Measurements from ENCODE around the gene RCAN2. TPM values are rescaled to one million over a fixed set of nuclear protein-coding genes. Genes with fewer than 3 reads are reported as not detected.
"Not testable (repeated sequence)": the region's sequence is repeated elsewhere in the genome, so short reads cannot be mapped to it uniquely, and the experiment has no call there.

RCAN2 gene
- total RNA-seq, 1 donor from 2014 or later: 3.6 TPM

DNA sequence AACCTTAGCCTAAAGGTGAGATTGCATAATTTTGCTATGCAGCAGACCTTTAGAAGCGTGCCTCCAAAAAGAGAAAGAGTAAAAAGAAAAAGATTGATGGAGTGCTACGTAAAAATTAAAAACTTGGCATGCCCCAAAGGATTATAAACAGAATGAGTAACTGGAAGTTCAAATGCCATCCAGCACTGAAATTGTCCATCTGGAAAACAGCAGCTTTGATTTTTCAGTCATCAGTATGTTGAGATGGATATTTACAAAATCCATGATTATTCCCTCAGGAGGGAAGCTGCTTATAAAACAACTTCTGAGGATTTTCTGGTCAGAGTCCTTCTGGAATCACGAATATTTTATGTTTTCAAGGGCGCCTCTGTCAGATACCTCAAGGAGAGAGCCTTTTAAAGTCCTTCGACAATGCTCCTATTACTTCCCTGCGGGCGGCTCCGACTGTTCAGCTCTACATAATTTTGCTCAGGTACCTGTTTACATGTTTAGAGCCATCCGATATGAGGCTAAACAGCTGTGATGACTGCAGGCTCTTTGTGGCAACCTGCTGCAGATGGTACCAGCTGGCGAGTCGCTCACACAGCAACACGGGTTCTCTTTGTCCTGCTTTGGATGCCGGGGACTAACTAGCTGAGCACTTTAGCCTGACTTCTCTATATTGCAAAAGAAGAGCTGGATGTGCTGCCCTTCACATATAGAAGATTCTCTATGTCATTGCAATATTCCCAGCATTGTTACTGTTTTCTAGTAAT, 83.3 kb downstream of the RCAN2 start:
- TF ChIP-seq, protein P1, sequence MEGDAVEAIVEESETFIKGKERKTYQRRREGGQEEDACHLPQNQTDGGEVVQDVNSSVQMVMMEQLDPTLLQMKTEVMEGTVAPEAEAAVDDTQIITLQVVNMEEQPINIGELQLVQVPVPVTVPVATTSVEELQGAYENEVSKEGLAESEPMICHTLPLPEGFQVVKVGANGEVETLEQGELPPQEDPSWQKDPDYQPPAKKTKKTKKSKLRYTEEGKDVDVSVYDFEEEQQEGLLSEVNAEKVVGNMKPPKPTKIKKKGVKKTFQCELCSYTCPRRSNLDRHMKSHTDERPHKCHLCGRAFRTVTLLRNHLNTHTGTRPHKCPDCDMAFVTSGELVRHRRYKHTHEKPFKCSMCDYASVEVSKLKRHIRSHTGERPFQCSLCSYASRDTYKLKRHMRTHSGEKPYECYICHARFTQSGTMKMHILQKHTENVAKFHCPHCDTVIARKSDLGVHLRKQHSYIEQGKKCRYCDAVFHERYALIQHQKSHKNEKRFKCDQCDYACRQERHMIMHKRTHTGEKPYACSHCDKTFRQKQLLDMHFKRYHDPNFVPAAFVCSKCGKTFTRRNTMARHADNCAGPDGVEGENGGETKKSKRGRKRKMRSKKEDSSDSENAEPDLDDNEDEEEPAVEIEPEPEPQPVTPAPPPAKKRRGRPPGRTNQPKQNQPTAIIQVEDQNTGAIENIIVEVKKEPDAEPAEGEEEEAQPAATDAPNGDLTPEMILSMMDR (conservative IDR thresholded peaks at IDR 0.05): no peak
- H3K27ac Mint-ChIP-seq (ENCODE audit: unreplicated experiment): no peak overlapping the region
- H3K4me3 Mint-ChIP-seq: no peak overlapping the region
- no peaks in the 10 kb centered on the region for H3K27me3 Mint-ChIP-seq (ENCODE audit: low read depth)
- DNase-seq (ENCODE audit: low read depth, low spot score): no peak
- no peaks in the 10 kb centered on the region for H3K36me3 Mint-ChIP-seq (ENCODE audit: low read depth)
- no peaks in the 10 kb centered on the region for H3K9me3 Mint-ChIP-seq
- no peaks in the 10 kb centered on the region for H3K4me1 Mint-ChIP-seq

DNA sequence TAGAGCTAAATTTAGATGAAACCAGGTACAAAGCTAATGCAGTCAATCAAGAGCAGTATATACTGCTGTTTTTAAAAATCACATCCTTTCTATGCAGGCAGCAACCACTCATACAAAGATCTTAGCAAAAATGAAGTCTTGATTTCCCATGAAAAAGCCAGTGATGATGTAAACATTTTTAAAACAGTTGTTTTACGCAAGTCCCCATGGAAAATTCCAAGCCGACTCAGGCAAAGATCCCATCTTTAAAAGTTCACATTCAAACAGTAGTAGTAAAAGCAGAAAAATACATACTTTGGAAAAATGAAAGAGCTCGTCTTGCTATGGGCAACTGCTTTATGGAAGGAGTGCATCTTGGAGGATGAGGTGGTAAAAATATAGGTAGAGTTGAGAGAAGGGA, 84.0 kb downstream of the RCAN2 start:
- TF ChIP-seq, protein P1 (conservative IDR thresholded peaks at IDR 0.05): no peak
- Mint-ChIP-seq H3K4me1 (no peaks in the 10 kb centered on the region), H3K27ac (ENCODE audit: unreplicated experiment) (no peak overlapping the region), H3K4me3 (no peak overlapping the region), H3K36me3 (ENCODE audit: low read depth) (no peaks in the 10 kb centered on the region), H3K9me3 (no peaks in the 10 kb centered on the region), H3K27me3 (ENCODE audit: low read depth) (no peaks in the 10 kb centered on the region)
- no peak for DNase-seq (ENCODE audit: low read depth, low spot score)

DNA sequence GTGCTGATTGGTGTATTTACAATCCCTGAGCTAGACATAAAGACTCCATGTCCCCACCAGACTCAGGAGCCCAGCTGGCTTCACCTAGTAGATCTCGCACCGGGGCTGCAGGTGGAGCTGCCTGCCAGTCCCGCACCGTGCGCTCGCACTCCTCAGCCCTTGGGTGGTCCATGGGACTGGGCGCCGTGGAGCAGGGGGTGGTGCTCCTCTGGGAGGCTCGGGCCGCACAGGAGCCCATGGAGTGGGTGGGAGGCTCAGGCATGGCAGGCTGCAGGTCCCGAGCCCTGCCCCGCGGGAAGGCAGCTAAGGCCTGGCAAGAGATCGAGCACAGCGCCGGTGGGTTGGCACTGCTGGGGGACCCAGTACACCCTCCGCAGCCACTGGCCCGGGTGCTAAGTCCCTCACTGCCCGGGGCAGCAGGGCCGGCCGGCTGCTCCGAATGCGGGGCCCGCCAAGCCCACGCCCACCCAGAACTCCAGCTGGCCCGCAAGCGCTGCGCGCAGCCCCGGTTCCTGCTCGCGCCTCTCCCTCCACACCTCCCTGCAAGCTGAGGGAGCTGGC, 85.5 kb downstream of the RCAN2 start:
- not testable (repeated sequence) for DNase-seq (ENCODE audit: low read depth, low spot score); H3K27me3 Mint-ChIP-seq (ENCODE audit: low read depth); H3K27ac Mint-ChIP-seq (ENCODE audit: unreplicated experiment); H3K36me3 Mint-ChIP-seq (ENCODE audit: low read depth); H3K4me1 Mint-ChIP-seq; H3K4me3 Mint-ChIP-seq; H3K9me3 Mint-ChIP-seq

DNA sequence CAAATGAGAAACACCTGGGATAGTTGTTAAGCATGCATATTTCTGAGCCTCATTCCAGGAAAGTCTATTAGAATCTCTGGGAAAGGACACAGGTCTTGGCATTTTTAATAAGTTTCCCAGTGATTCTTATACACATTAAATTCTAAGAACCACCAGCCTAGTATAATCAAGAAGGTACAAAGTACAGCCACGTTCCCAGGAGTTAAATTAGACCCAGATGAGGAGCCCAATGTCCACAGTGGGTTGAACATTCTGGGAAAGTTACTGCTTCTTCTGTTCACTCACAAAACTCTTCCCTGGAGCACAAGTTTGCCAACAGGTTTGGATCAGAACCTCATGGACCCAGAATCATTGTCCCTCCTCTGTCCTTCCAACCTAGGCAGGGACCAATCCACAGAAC, 90.4 kb downstream of the RCAN2 start:
- no peaks in the 10 kb centered on the region for H3K27me3 Mint-ChIP-seq (ENCODE audit: low read depth)
- TF ChIP-seq, protein P1 (conservative IDR thresholded peaks at IDR 0.05): no peak
- H3K4me3 Mint-ChIP-seq: no peak overlapping the region
- H3K36me3 Mint-ChIP-seq (ENCODE audit: low read depth): no peaks in the 10 kb centered on the region
- H3K27ac Mint-ChIP-seq (ENCODE audit: unreplicated experiment): no peak overlapping the region
- no peaks in the 10 kb centered on the region for H3K4me1 Mint-ChIP-seq
- no peak for DNase-seq (ENCODE audit: low read depth, low spot score)
- no peaks in the 10 kb centered on the region for H3K9me3 Mint-ChIP-seq

DNA sequence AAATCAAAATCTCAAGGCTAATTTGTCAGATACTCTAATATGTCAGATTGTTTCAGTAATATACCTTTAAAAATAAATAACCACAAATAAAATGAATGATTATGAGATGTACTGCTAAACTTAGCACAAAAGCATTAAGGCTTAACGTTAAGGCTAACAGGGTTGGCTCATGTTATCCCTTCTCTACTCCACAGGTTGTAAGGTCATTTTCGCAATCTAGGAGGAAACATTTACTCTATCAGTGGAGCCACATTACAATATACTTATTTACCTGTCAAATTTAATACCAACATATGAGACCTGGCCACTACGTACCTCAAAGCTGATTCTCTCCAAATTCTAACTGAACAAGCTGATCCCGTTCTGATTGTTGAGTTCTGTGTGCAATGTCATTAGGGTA, 95.7 kb downstream of the RCAN2 start:
- H3K4me1 Mint-ChIP-seq: no peaks in the 10 kb centered on the region

DNA sequence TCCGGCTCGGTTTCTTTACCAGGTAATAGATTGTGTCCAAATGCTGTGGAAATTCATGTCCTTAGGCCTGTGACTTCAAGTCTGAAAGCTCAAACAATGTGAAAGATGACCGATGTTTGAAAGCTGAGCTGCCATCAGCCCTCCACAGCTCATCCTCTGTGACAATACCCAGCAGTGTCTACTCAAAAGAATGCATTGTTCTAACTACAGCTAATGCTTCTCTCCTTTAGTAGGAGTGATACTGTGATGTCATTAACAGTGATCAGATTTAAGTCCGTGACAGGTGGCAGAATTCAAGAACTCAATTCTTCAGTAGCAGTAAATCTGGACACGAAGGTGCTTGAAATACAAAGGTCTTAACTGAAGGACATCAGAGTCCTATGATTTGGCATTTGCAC, 97.3 kb downstream of the RCAN2 start:
- no peak overlapping the region for H3K27ac Mint-ChIP-seq (ENCODE audit: unreplicated experiment)
- no peak for DNase-seq (ENCODE audit: low read depth, low spot score)
- no peak overlapping the region for H3K4me3 Mint-ChIP-seq
- H3K4me1 Mint-ChIP-seq: peaks cover 7% of the 10 kb centered on the region
- TF ChIP-seq, protein P1 (conservative IDR thresholded peaks at IDR 0.05): no peak
- H3K9me3 Mint-ChIP-seq: peaks cover 9% of the 10 kb centered on the region
- H3K27me3 Mint-ChIP-seq (ENCODE audit: low read depth): no peaks in the 10 kb centered on the region
- H3K36me3 Mint-ChIP-seq (ENCODE audit: low read depth): no peaks in the 10 kb centered on the region

More for the DNA sequence above, 95.7 kb downstream of the RCAN2 start:
- peaks cover 9% of the 10 kb centered on the region for H3K9me3 Mint-ChIP-seq
- H3K4me3 Mint-ChIP-seq: no peak overlapping the region
- H3K36me3 Mint-ChIP-seq (ENCODE audit: low read depth): no peaks in the 10 kb centered on the region
- DNase-seq (ENCODE audit: low read depth, low spot score): no peak
- TF ChIP-seq, protein P1 (conservative IDR thresholded peaks at IDR 0.05): no peak
- H3K27ac Mint-ChIP-seq (ENCODE audit: unreplicated experiment): no peak overlapping the region
- no peaks in the 10 kb centered on the region for H3K27me3 Mint-ChIP-seq (ENCODE audit: low read depth)
